Activated naive CD4-positive, alpha-beta T cell treated with anti-CD3 and anti-CD28 coated beads for 36 hours (primary cell): ENCODE results near the gene CST5. TPM values are rescaled to one million over a fixed set of nuclear protein-coding genes. Genes with fewer than 3 reads are reported as not detected.

Experiments
- CTCF ChIA-PET: fragments of 350-600 bp; sonication (Branson Sonifier 250); formaldehyde crosslinking; loops from one replicate; lab custom pipeline; 2021; ENCODE audit warnings: antibody characterized with exemption; lab: Charles Lee
- DNase-seq: peaks from one replicate; pipeline ENCODE4 v3.0.0-alpha.2; 2020
- H3K27ac Mint-ChIP-seq: one replicate; pipeline ENCODE4 v1.8.0; 2021; ENCODE audit warnings: mild to moderate bottlenecking, mixed read lengths
- H3K27me3 Mint-ChIP-seq: one replicate; pipeline ENCODE4 v1.8.0; 2021; ENCODE audit warnings: low read depth, mixed read lengths
- H3K36me3 Mint-ChIP-seq: one replicate; pipeline ENCODE4 v1.8.0; 2021; ENCODE audit warnings: low read depth, mixed read lengths
- H3K4me1 Mint-ChIP-seq: one replicate; pipeline ENCODE4 v1.8.0; 2021; ENCODE audit warnings: low read depth, mixed read lengths
- H3K4me3 Mint-ChIP-seq: one replicate; pipeline ENCODE4 v1.8.0; 2021; ENCODE audit warnings: mild to moderate bottlenecking, moderate library complexity, mixed read lengths
- H3K9me3 Mint-ChIP-seq: one replicate; pipeline ENCODE4 v1.8.0; 2021; ENCODE audit warnings: mixed read lengths
- intact Hi-C: fragments of 100-400 bp; cut with micrococcal nuclease; formaldehyde crosslinking; loops from one replicate; pipeline ENCODE4 v1.15.1; 2023
- total RNA-seq, 2 experiments: library from RNA; stranded (reverse); gene quantifications; one replicate each; pipeline ENCODE4 v1.2.3, GENCODE V29; 2021

CST5 gene, protein sequence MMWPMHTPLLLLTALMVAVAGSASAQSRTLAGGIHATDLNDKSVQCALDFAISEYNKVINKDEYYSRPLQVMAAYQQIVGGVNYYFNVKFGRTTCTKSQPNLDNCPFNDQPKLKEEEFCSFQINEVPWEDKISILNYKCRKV
- not detected for total RNA-seq

DNA sequence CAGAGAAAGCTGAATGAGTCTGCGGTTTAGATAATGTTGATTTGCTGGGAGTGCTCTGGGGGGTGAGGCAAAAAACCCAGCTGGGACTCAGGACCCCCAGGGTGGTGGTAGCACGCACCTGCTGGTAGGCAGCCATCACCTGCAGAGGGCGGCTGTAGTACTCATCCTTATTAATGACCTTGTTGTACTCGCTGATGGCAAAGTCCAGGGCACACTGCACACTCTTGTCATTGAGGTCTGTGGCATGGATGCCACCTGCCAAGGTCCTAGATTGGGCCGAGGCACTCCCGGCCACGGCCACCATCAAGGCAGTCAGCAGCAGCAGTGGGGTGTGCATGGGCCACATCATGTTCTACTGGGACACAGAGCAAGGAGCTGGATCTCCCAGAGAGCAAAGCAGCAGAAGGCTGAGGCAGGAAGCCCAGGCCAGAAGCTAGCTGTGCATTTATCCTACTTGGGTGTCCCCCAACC lies at the start of gene CST5:
CST5 (minus strand) TSS at position 421 of the 471 bp plus-strand sequence; CDS start at position 349, 72 bp downstream.
- Mint-ChIP-seq H3K4me3 (no peak within 1 kb of the TSS), H3K27ac (no peak within 1 kb of the TSS), H3K4me1 (peaks cover 4% of the 10 kb centered on the region), H3K27me3 (no peaks in the 10 kb centered on the region), H3K36me3 (no peaks in the 10 kb centered on the region), H3K9me3 (no peaks in the 10 kb centered on the region)
- no peak for DNase-seq
- CTCF ChIA-PET = no interaction called here
- intact Hi-C loops = no loop called here

DNA sequence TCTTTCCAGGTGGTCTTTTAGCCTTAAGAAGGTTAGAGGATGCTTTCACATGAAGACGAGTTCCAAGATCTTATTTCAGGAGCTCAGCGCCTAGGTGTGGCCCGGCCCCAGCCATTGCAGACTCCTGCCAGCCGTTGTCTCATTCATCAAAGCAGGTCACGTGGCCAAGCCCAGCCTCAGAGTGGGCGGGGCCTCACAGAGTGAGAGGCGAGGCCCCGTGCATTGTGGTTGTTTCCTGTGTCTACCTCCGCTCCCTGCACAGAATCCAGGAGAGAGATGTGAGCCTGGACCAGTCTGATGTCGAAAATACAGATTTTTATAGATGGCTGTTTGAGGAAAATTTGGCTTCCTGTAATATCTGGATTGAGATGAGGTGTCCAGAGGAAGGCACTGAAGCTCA lies 49.2 kb upstream of the CST5 start:
- intact Hi-C loops = no loop called here
- no peak overlapping the region for H3K27ac Mint-ChIP-seq
- H3K36me3 Mint-ChIP-seq = no peaks in the 10 kb centered on the region
- H3K9me3 Mint-ChIP-seq = peaks cover 5% of the 10 kb centered on the region
- no peaks in the 10 kb centered on the region for H3K27me3 Mint-ChIP-seq
- no peak overlapping the region for H3K4me3 Mint-ChIP-seq
- H3K4me1 Mint-ChIP-seq = peaks cover 19% of the 10 kb centered on the region
- DNase-seq = peak; percentile 58
- CTCF ChIA-PET = interaction anchor here (0.5 to 1.8 kb wide), 2 partner anchors 9 to 137 kb away, joined by 4 to 7 read pairs; no protein-coding TSS in a partner anchor

DNA sequence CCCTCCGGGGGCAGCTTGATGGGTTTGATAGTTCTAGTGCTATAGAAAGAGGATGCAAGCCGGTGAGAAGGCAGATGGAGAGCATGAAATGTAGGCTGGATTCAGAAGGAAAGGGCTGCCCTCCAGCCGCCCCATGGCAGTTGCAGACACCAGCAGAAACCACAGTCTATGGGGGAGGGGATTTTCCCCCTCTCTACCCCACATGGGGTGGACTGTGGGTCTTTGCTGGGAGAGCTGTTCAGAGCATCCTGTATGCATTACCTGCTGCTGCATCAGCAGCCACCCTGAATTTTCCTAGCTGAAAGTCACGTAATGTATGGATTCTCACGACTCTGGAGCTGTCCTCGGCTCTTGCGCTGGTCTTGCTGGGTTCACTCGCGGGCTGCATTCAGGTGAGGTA lies 48.8 kb upstream of the CST5 start:
- Mint-ChIP-seq H3K9me3 (peaks cover 5% of the 10 kb centered on the region), H3K27me3 (no peaks in the 10 kb centered on the region), H3K4me3 (no peak overlapping the region), H3K36me3 (no peaks in the 10 kb centered on the region), H3K4me1 (peaks cover 19% of the 10 kb centered on the region), H3K27ac (no peak overlapping the region)
- intact Hi-C loops = no loop called here
- CTCF ChIA-PET = interaction anchor here (0.5 to 1.8 kb wide), 2 partner anchors 9 to 137 kb away, joined by 4 to 7 read pairs; no protein-coding TSS in a partner anchor
- no peak for DNase-seq

DNA sequence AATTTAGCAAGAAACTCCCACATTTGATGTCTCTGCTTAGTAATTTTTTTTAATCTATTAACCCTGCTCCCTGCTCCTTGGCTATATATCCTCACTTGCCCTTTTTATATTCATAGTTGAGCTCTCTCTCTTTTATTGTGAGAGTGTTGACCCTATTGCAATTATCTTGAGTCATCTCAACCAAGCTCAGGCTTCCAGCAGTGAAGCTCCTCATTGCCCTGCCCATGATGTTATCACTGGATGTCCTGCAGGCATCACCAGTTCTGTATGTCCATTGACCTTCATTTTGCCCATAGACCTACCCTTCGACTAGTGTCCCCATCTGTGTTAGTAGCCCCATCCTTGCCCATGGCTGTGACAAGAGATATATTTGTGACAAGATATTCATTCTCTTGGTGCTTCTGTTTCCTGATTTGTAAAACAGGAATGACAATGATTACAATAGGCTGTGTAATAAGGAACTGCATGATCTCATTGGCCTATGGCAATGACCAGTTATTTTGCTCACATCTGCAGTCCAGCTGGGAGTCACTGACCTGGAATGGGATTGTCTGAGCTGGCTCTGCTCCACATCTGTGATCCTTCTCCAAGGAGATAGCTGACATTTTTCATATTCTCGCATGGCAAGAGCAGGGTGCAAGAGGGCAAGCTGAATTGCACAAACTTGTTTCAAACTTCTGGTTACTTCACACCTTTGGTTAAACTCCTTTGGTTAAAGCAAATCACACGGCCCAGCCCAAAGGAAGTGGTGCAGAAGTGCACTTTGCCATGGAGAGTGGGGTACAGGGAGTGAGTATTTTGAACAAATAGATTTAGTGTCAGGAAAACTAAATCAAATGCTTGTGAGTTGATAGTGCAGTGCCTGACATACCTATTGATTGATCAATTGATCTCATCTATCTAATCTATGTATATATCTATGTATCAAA lies 47.7 kb upstream of the CST5 start:
- no peaks in the 10 kb centered on the region for H3K27me3 Mint-ChIP-seq
- intact Hi-C loops = no loop called here
- CTCF ChIA-PET = interaction anchor here (1.8 kb wide), 1 partner anchor 10 kb away, joined by 7 read pairs; no protein-coding TSS in a partner anchor
- peaks cover 5% of the 10 kb centered on the region for H3K9me3 Mint-ChIP-seq
- no peak overlapping the region for H3K27ac Mint-ChIP-seq
- no peak overlapping the region for H3K4me3 Mint-ChIP-seq
- DNase-seq = no peak
- H3K4me1 Mint-ChIP-seq = peaks cover 19% of the 10 kb centered on the region
- no peaks in the 10 kb centered on the region for H3K36me3 Mint-ChIP-seq

DNA sequence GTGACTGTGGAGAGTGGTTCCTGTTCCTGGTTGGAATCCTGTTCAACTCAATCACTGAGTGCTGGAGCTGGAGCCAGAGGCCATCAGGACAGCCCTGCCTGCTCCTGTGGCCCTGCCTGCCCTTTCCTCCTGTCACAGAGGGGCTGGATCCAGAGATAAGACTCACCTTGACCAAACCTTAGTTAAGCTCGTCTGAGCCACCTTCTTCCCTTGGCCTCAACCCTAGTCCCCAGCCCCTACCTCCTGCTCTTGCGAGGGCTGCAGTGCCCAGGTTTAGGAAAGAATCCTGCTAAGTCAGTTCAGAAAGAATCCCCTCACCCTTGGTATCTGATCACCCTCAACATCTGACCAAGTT lies 47.0 kb upstream of the CST5 start:
- CTCF ChIA-PET = interaction anchor here (0.7 kb wide), 1 partner anchor 726 kb away, joined by 3 read pairs; no protein-coding TSS in a partner anchor

DNA sequence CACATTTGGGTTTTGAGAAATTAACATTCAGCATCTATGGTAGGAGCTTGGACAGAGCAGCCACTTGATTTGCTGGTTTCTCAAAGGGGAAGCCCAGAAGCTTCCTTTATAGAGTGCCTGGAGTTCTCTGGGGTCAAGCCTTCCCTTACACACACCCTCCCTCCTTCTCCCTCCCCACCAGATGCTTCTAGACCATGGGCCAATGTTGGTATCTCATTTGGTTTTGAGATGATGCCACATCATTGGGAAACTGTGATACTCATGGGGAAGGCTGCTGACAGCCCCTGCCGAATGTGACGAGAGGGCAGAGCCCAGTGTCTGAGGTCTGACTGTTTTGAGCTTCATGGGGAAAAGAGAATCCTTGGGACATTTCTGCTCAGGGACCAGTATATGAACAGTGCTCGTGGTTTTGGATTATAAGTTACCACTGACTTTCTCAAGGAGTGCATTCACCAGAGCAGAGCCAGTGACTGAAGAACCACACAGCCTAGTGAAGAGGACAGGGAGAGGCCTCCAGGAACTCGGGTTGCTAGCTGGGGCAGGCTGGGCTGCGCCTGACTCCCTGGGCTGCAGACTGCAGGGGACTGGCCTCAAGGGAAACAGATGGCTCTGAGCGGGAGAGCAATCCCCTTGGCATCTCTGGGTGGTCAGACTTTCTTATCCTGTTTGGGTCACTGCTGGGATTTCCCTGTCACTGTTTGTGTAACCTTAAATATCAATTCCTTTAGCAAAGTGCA lies 46.4 kb upstream of the CST5 start:
- Mint-ChIP-seq H3K27me3 (no peaks in the 10 kb centered on the region), H3K9me3 (peaks cover 5% of the 10 kb centered on the region), H3K36me3 (no peaks in the 10 kb centered on the region), H3K27ac (no peak overlapping the region), H3K4me1 (peaks cover 20% of the 10 kb centered on the region), H3K4me3 (no peak overlapping the region)
- CTCF ChIA-PET = interaction anchor here (0.7 to 1.5 kb wide), 2 partner anchors 12 to 726 kb away, joined by 3 to 4 read pairs; no protein-coding TSS in a partner anchor
- no peak for DNase-seq
- intact Hi-C loops = no loop called here

More for the DNA sequence above, 47.0 kb upstream of the CST5 start:
- no peak for DNase-seq
- Mint-ChIP-seq H3K4me3 (no peak overlapping the region), H3K4me1 (peaks cover 19% of the 10 kb centered on the region), H3K36me3 (no peaks in the 10 kb centered on the region), H3K27ac (no peak overlapping the region), H3K9me3 (peaks cover 5% of the 10 kb centered on the region), H3K27me3 (no peaks in the 10 kb centered on the region)
- intact Hi-C loops = no loop called here

DNA sequence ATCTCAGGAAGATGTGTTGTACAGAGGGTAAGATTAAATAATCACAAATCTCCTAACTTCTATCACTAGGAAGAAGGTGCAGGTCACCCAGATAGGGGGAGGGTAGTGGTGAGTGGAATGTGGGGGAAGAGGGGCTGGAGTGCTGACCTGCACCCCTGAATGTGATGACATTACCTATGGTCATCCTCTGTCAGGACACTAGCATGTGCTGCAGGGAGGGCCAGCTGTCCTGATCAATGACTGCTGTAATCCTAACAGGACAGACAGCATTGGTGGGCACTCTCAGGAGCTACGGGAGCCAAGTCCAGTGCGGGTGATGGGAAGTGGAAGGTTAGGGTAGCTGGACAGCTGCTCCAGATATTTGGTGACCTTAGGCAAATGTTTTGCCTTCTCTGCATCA lies 45.2 kb upstream of the CST5 start:
- H3K4me3 Mint-ChIP-seq = no peak overlapping the region
- CTCF ChIA-PET = interaction anchor here (0.5 to 1.5 kb wide), 2 partner anchors 10 to 13 kb away, joined by 3 to 4 read pairs; no protein-coding TSS in a partner anchor
- no peaks in the 10 kb centered on the region for H3K36me3 Mint-ChIP-seq
- no peak for DNase-seq
- no peaks in the 10 kb centered on the region for H3K9me3 Mint-ChIP-seq
- intact Hi-C loops = no loop called here
- H3K27ac Mint-ChIP-seq = no peak overlapping the region
- H3K27me3 Mint-ChIP-seq = no peaks in the 10 kb centered on the region
- peaks cover 32% of the 10 kb centered on the region for H3K4me1 Mint-ChIP-seq

DNA sequence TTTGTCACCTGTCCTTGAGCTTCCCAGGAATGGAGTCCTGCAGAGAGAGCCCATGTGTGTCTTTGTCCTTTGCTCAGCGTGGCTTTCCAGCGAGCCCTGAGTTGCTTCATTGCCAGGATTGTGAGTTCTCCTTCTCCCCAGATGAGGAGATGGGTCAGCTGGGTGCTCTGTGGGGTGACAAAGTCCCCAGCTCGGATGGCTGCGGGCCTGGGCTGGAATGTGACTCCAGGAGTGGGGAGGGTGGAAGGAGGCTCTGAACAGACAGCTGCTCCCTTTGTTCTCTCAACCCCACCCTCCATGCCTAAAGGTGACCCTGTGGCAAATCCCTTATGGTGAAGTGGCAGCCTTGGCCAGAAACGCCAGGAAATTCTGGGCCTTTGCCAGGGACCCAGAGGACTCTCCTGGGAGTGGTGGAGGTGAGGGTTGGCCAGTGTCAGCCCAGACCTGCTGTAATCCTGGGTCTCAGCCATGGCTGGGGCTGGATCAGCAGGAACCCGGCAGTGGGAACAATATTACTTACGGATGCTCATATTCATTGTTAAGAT lies 44.4 kb upstream of the CST5 start:
- no peak for DNase-seq
- H3K9me3 Mint-ChIP-seq = no peaks in the 10 kb centered on the region
- H3K4me3 Mint-ChIP-seq = no peak overlapping the region
- intact Hi-C loops = no loop called here
- CTCF ChIA-PET = no interaction called here
- peaks cover 34% of the 10 kb centered on the region for H3K4me1 Mint-ChIP-seq
- H3K27me3 Mint-ChIP-seq = no peaks in the 10 kb centered on the region
- no peaks in the 10 kb centered on the region for H3K36me3 Mint-ChIP-seq
- H3K27ac Mint-ChIP-seq = no peak overlapping the region

DNA sequence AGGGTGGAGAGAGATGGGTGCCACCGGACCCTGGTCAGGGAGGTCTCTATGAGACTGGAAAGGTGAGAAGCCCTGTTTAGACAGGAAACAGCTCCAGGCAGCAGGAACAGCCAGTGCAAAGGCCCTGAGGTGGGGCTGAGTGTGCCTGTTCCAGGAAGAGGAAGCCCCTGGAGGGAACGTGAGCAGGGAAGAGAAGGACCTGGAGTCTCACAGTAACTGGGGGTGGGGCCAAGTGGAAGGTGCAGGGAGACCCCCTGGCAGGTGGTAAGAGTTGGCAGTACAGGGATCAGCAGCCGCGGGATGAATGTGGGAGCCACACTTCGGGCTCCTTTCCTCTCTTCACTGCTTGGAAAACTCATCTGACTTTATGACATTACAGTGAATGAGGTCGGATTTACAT lies 43.8 kb upstream of the CST5 start:
- Mint-ChIP-seq H3K9me3 (no peaks in the 10 kb centered on the region), H3K36me3 (no peaks in the 10 kb centered on the region), H3K27me3 (no peaks in the 10 kb centered on the region), H3K4me1 (peaks cover 32% of the 10 kb centered on the region), H3K27ac (no peak overlapping the region), H3K4me3 (no peak overlapping the region)
- DNase-seq = no peak
- intact Hi-C loops = no loop called here
- CTCF ChIA-PET = no interaction called here

DNA sequence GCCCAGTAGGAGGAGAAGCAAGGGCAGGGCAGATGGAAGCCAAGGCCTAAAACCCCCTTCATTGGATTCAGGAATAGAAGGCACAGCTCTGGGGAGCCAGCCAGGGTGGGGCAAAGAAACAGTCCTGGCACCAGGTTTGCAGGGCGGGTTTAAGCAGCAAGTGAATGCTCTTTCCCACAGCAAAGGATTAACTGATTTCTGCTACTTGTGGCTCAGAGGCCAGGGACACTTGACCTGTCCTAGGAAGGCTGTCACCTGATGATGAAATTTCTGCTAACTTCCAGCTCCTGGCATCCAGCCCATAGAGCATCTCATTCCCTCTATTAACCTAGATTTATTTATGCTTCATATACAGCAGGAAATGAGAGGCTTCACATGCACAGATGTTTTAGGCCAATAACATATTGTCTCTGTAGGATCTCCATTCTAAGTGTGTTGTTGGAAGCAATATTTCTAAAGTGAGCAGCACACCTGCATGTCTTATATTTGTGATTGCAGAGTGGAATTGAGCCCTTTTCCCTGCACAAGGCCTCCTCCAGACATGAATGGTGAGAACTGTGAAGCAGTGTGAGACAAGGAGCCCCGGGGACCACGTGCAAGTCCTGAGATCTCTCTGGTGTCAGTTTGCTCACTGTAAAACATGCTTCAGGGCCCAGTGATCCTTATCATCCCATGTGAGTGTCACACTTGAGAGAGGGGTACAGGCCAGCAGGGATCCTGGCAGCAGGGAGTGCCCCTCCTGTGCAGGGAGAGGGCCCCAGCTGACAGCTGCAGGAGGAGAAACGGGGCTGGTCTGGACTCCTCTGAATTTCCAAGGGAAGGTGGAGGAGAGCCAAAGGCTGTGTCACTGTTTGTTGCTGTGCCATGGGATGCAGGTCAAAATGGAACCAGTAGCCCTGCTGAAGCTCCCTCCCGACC lies 41.1 kb upstream of the CST5 start:
- no peak for DNase-seq
- CTCF ChIA-PET = interaction anchor here (0.7 kb wide), 1 partner anchor 365 kb away, joined by 3 read pairs; no protein-coding TSS in a partner anchor
- no peak overlapping the region for H3K4me3 Mint-ChIP-seq
- no peak overlapping the region for H3K27ac Mint-ChIP-seq
- intact Hi-C loops = no loop called here
- peaks cover 22% of the 10 kb centered on the region for H3K4me1 Mint-ChIP-seq
- H3K27me3 Mint-ChIP-seq = no peaks in the 10 kb centered on the region
- no peaks in the 10 kb centered on the region for H3K9me3 Mint-ChIP-seq
- H3K36me3 Mint-ChIP-seq = no peaks in the 10 kb centered on the region

DNA sequence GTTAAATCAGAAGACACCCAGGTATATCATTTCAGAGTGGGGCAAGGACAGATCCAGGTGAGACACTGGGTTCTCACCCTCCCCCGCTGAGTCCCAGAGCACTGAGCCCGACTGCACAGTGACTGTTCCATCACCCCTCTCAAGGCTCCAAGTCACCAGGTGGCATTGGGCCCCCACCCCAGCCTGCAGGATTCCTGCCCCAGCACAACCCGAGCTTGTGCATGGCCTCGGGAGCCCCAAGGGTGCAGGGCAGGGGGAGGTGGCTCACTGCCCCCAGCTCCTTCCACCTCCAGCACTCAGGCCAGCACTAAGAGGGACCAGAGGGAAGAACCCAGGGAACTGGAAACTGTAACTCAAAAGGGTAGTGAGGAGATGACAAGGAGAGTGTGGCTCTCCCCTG lies 39.3 kb upstream of the CST5 start:
- Mint-ChIP-seq H3K9me3 (no peaks in the 10 kb centered on the region), H3K27ac (no peak overlapping the region), H3K36me3 (no peaks in the 10 kb centered on the region), H3K27me3 (no peaks in the 10 kb centered on the region), H3K4me1 (peaks cover 22% of the 10 kb centered on the region), H3K4me3 (no peak overlapping the region)
- CTCF ChIA-PET = no interaction called here
- no peak for DNase-seq
- intact Hi-C loops = no loop called here
